SIG-M5 treated with dmso at 0.1 percent for 504 hours (cell line): Measurements from ENCODE around the gene SPATA22.
"Not testable (repeated sequence)": the region's sequence is repeated elsewhere in the genome, so short reads cannot be mapped to it uniquely, and the experiment has no call there.

Experiments
- DNase-seq: peaks from one replicate; lab custom pipeline; 2025; ENCODE audit not compliant: unreplicated experiment; lab: John Stamatoyannopoulos, UW

SPATA22 gene

GRCh38 chr17:3471599-3471998 lies at the start of gene SPATA22:
SPATA22 (minus strand) TSS chr17:3471819; CDS start chr17:3469325, 2,494 bp downstream.
- DNase-seq: no peak

GRCh38 chr17:3519472-3519871 lies 47.9 kb upstream of the SPATA22 start:
- not testable (repeated sequence) for DNase-seq

- DNase-seq: no peak
These were observed 43.3 kb upstream of the SPATA22 start for GRCh38 chr17:3514873-3515272.

- DNase-seq: not testable (repeated sequence)
These were observed 42.5 kb upstream of the SPATA22 start for GRCh38 chr17:3514167-3514566.

- no peak for DNase-seq
These were observed 41.9 kb upstream of the SPATA22 start for GRCh38 chr17:3513305-3514035.

- DNase-seq: no peak
These were observed 41.0 kb upstream of the SPATA22 start for GRCh38 chr17:3512505-3513171.

- DNase-seq: no peak
These were observed 40.4 kb upstream of the SPATA22 start for GRCh38 chr17:3511852-3512504.

- DNase-seq: no peak
These were observed 38.5 kb upstream of the SPATA22 start for GRCh38 chr17:3510090-3510489.

- DNase-seq: no peak
These were observed 36.2 kb upstream of the SPATA22 start for GRCh38 chr17:3507869-3508268.

GRCh38 chr17:3507071-3507470 lies 35.5 kb upstream of the SPATA22 start:
- DNase-seq: no peak

GRCh38 chr17:3506054-3506453 lies 34.4 kb upstream of the SPATA22 start:
- no peak for DNase-seq

GRCh38 chr17:3505008-3505407 lies 33.4 kb upstream of the SPATA22 start:
- DNase-seq: no peak

GRCh38 chr17:3503285-3503684 lies 31.7 kb upstream of the SPATA22 start:
- DNase-seq: no peak

- DNase-seq: no peak
These were observed 30.8 kb upstream of the SPATA22 start for GRCh38 chr17:3502466-3502865.

GRCh38 chr17:3501344-3501743 lies 29.7 kb upstream of the SPATA22 start:
- DNase-seq: no peak

- no peak for DNase-seq
These were observed 25.5 kb upstream of the SPATA22 start for GRCh38 chr17:3497101-3497500.

GRCh38 chr17:3485481-3486068 lies 14.0 kb upstream of the SPATA22 start:
- DNase-seq: no peak

GRCh38 chr17:3482852-3483251 lies 11.2 kb upstream of the SPATA22 start:
- DNase-seq: no peak

- DNase-seq: no peak
These were observed 8.4 kb upstream of the SPATA22 start for GRCh38 chr17:3479988-3480387.

GRCh38 chr17:3475812-3476610 lies 4.4 kb upstream of the SPATA22 start, which contains the start of gene ASPA:
ASPA (plus strand) TSS chr17:3475997; CDS start chr17:3476160, 163 bp downstream.
- DNase-seq: no peak

- DNase-seq: no peak
These were observed 3.6 kb upstream of the SPATA22 start for GRCh38 chr17:3475251-3475685.
